PFSK-1 (cell line): Measurements from ENCODE around the gene ACTG1.
A peak's percentile ranks its signal among the peaks of the same experiment; 100 is the strongest.

Source experiments
- FOXP2 ChIP-seq: optimal IDR thresholded peaks from 2 replicates; pipeline ENCODE3; 2011; ENCODE audit warnings: borderline replicate concordance, control low read depth, inconsistent platforms; ENCODE audit not compliant: insufficient read depth; ENCODE audit errors: extremely low read length, extremely low read depth
- POLR2AphosphoS5 ChIP-seq: IDR thresholded peaks from 2 replicates; pipeline ENCODE4 v1.6.1; 2012; ENCODE audit warnings: low read depth, mild to moderate bottlenecking, control low read depth, low read length, moderate library complexity
- SIN3A ChIP-seq: IDR thresholded peaks from 2 replicates; pipeline ENCODE4 v1.6.1; 2012; ENCODE audit warnings: mild to moderate bottlenecking, low read length, moderate library complexity, borderline replicate concordance; ENCODE audit not compliant: insufficient read depth
- TAF1 ChIP-seq: IDR thresholded peaks from 2 replicates; pipeline ENCODE4 v1.6.1; 2012; ENCODE audit warnings: low read length, control low read depth, borderline replicate concordance; ENCODE audit not compliant: insufficient read depth
- TF ChIP-seq, protein P1 (sequence below), 2 experiments: IDR thresholded peaks; 2 replicates each; pipeline versions ENCODE4 v1.6.1 to v1.8.0; 2011 to 2012; ENCODE audit warnings: low read depth in 2 of 2, low read length in 2 of 2, control low read depth in 1 of 2, inconsistent platforms in 1 of 2, mild to moderate bottlenecking in 1 of 2, moderate library complexity in 1 of 2; ENCODE audit not compliant: insufficient read depth in 1 of 2

Gene ACTG1

DNA sequence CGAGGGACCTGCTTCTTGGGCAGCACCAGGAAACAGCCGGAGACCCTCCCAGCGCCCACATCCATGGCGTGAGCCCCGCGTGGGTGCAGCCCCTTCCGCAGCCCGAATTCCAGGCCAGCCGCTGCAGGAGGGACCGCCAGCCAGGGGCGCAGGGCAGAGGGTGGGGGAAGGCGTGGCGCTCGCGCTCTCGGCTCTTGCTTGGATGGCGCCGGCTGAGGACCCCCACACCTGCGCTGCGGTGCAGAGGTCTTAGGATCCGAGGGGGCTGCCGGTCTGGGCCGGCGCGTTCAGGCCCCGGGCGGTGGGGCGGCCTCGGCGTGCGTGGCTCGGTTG lies 28.8 kb downstream of the ACTG1 start:
- TF ChIP-seq FOXP2 = no peak

DNA sequence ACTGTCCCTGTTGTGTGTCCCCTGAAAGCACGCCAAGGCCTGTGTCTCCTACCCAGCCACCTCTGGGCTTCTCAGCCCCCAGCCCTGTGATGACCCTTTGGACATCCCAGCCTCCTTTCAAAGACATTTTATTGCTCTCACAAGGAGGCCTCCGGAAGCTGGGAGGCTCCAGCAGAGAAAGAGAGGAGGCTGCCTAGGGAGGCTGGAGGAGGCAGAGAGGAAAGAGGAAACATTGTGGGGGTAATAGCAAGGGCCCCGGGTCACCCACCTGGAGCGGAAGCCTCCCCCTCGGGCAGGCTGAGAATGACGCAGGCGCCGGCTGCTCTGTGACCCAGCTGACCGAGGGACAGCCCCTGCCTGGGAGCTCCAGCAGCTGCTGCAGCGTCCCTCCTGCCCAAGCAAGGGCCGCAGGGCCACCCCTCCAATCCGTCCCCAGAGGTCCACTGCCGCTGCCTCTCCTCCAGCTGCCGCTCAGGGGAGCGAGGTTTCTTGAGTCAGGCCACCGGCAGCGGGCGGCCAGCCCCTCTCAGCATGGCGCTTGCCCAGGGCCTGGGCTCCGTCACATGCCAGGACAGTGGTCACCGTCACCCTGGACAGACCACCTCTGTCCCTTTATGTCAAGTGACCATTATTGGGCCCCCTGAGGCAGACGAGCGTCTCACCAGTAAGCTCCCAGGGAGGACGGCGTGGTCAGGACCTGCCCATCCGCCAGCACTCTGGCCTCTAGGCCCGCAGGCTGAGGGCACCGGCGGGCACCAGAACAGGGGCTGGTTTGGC lies 29.3 kb downstream of the ACTG1 start:
- TF ChIP-seq, protein P1, sequence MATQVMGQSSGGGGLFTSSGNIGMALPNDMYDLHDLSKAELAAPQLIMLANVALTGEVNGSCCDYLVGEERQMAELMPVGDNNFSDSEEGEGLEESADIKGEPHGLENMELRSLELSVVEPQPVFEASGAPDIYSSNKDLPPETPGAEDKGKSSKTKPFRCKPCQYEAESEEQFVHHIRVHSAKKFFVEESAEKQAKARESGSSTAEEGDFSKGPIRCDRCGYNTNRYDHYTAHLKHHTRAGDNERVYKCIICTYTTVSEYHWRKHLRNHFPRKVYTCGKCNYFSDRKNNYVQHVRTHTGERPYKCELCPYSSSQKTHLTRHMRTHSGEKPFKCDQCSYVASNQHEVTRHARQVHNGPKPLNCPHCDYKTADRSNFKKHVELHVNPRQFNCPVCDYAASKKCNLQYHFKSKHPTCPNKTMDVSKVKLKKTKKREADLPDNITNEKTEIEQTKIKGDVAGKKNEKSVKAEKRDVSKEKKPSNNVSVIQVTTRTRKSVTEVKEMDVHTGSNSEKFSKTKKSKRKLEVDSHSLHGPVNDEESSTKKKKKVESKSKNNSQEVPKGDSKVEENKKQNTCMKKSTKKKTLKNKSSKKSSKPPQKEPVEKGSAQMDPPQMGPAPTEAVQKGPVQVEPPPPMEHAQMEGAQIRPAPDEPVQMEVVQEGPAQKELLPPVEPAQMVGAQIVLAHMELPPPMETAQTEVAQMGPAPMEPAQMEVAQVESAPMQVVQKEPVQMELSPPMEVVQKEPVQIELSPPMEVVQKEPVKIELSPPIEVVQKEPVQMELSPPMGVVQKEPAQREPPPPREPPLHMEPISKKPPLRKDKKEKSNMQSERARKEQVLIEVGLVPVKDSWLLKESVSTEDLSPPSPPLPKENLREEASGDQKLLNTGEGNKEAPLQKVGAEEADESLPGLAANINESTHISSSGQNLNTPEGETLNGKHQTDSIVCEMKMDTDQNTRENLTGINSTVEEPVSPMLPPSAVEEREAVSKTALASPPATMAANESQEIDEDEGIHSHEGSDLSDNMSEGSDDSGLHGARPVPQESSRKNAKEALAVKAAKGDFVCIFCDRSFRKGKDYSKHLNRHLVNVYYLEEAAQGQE (IDR thresholded peaks at IDR 0.05; ENCODE audit: insufficient read depth in 1 of 2, low read depth in 2 of 2, low read length in 2 of 2) = no peak
- peak; percentile 49 for TF ChIP-seq FOXP2
- no peak for TF ChIP-seq SIN3A

DNA sequence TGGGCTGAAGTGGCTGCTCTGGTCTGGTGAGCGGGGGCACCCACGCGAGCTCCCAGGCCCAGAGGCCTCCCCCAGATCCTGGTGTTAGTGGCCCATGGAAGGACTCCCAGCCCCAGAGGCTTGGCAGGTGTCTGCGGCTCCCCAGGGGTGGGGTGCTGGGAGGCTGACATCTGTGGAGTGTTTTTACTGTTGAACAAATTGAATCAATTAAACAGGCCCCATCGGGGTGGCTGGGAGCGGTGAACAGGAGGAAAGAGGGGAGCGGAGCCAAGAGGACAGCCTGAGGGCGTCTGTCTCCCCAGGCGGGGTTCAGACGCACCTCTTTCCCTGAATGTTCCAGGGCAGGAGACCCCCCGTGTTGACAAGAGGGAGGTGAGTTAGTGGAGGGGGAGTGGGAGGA lies 29.9 kb downstream of the ACTG1 start:
- no peak for TF ChIP-seq POLR2AphosphoS5
- TF ChIP-seq, protein P1 (IDR thresholded peaks at IDR 0.05; ENCODE audit: insufficient read depth in 1 of 2, low read depth in 2 of 2, low read length in 2 of 2) = no peak
- TF ChIP-seq SIN3A = no peak

DNA sequence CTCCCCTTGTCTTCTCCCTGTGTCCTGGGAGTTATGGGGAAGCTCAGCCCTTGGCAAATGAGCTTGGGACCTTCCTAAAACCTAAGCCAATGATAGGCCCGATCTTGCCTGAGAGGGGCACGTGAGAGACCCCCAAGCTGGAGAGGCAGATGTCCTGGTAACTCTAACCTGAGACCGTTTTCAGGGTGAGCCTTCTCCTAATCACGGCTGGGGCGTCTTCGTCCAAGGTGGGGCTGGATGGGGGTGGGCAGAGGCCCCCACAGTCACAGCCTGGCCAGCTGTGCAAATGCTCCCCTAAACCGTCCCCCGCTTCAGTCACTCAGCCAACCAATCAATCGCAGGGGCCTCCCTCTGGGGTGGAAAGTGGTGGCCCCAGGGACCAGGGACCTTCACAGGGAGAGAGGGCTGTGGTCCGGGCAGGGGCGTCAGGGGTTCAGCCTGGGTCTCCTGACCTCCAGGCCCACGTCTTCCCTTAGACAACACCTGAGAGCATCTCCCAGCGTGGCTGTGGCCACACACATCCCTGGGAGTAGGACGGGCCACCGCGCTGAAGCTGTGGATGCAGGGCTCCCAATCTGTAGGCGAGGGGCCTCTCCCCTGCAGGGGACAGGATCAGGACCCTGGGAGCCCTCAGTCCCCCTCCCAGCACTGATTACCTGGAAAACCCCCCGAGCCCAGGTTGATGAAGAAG lies 30.6 kb downstream of the ACTG1 start:
- TF ChIP-seq FOXP2 = no peak
- no peak for TF ChIP-seq SIN3A
- TF ChIP-seq TAF1 = no peak
- TF ChIP-seq POLR2AphosphoS5 = no peak
- TF ChIP-seq, protein P1 (IDR thresholded peaks at IDR 0.05; ENCODE audit: insufficient read depth in 1 of 2, low read depth in 2 of 2, low read length in 2 of 2) = no peak

DNA sequence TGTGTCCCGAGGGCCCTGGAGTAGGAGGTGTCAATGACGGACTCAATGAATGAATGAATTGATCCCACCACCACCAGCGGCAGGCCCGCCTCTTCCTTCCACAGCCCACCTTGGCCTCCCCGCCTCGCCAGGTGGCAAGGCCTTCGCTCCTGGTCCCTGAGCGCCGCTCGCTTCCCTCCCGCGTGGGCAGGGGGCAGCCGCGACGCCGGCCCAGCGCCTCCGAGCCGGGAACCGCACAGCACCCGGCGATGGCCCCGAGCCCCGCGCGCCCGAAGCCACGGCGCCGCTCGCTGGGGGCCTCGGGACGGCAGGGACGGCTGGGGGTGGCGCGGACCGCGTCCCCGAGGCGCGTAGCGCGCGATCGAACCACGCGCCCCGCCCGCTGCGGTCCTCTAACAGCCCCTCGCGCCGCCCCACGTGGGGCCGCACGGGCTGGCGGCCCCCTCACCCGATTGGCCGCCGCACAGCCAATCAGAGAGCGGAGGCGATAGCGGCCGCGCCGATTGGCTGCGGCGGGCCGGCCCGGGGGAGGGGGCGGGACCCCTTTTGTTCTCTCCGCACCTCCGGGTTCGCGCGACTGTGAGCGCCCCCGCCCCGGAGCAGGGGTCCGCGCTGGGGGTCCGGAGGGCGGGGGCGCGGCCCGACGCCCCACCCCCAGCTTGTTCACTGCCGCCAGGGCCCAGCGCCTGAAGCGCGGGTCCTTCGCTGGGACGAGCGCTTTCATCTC lies 31.4 kb downstream of the ACTG1 start:
- TF ChIP-seq TAF1 = no peak
- TF ChIP-seq FOXP2 = no peak
- TF ChIP-seq, protein P1 (IDR thresholded peaks at IDR 0.05; ENCODE audit: insufficient read depth in 1 of 2, low read depth in 2 of 2, low read length in 2 of 2) = no peak
- no peak for TF ChIP-seq POLR2AphosphoS5
- TF ChIP-seq SIN3A = no peak
